K562 (cell line): ENCODE data around the gene UPF2. TPM values are rescaled to one million over a fixed set of nuclear protein-coding genes. Genes with fewer than 3 reads are reported as not detected.

Experiments
- ATAC-seq: fragments of 200-7000 bp; cut with Tn5 transposase; 3 replicates; pipeline ENCODE4 v1.9.1; 2020; ENCODE audit warnings: moderate library complexity
- BruUV-seq: library from RNA; stranded (reverse); fragments of 400-500 nt; replicated peaks from 2 replicates; lab custom pipeline; 2021; lab: Mats Ljungman, UMichigan
- CTCF ChIA-PET: fragments of 300-600 bp; formaldehyde crosslinking; extraction: SDS; loops from one replicate; lab custom pipeline; 2021; ENCODE audit warnings: low intra/inter-chr PET ratio; lab: Yijun Ruan, JAX
- POLR2A ChIA-PET: fragments of 300-600, 350-650 bp; sonication (Branson Sonifier 250); formaldehyde crosslinking; extraction: SDS; loops from one replicate; lab custom pipeline; 2021; ENCODE audit warnings: antibody characterized with exemption, inconsistent platforms; lab: Yijun Ruan, JAX
- DNase-seq, 4 experiments: peaks; one replicate each; pipeline versions ENCODE4 v3.0.0 to v3.0.0-alpha.2; 2011 to 2018; ENCODE audit warnings: low spot score in 3 of 4, mixed read lengths in 3 of 4; ENCODE audit errors: extremely low read depth in 1 of 4
- FAIRE-seq: peaks from 2 replicates; lab custom pipeline; 2011; peaks lifted over from hg19 to GRCh38; lab: Jason Lieb, UNC
- H2AFZ ChIP-seq: 2 replicates; pipeline ENCODE4 v1.6.0; 2011; ENCODE audit warnings: low read depth, low read length, control low read depth, inconsistent platforms
- H3K27ac ChIP-seq: fragments of 200-600 bp; 3 replicates; pipeline ENCODE4 v1.8.0; 2011; ENCODE audit warnings: low read depth, mild to moderate bottlenecking, control low read depth, inconsistent platforms, low read length, moderate library complexity, mixed read lengths; ENCODE audit errors: extremely low read depth
- H3K27me3 ChIP-seq, 2 experiments: fragments of 300-600 bp in 1 of 2; 2 replicates in 1 of 2; 3 replicates in 1 of 2; pipeline versions ENCODE4 v1.6.0 to v1.8.0; 2011; ENCODE audit warnings: inconsistent platforms in 2 of 2, low read length in 2 of 2, mild to moderate bottlenecking in 1 of 2, mixed read lengths in 1 of 2, moderate library complexity in 1 of 2; ENCODE audit not compliant: control insufficient read depth in 2 of 2, insufficient read depth in 2 of 2
- H3K36me3 ChIP-seq: fragments of 300-600 bp; 3 replicates; pipeline ENCODE4 v1.8.0; 2011; ENCODE audit warnings: mild to moderate bottlenecking, low read length, inconsistent platforms; ENCODE audit not compliant: control insufficient read depth, insufficient read depth
- H3K4me1 ChIP-seq, 2 experiments: fragments of 200-600 bp in 1 of 2; replicated peaks in 1 of 2; 2 replicates in 1 of 2; 3 replicates in 1 of 2; pipeline versions ENCODE4 v1.5.1 to v1.8.0; 2011; ENCODE audit warnings: inconsistent platforms in 2 of 2, low read length in 2 of 2, mild to moderate bottlenecking in 1 of 2, mixed read lengths in 1 of 2, moderate library complexity in 1 of 2; ENCODE audit not compliant: control insufficient read depth in 2 of 2, insufficient read depth in 2 of 2
- H3K4me2 ChIP-seq: 2 replicates; pipeline ENCODE4 v1.6.1; 2011; ENCODE audit warnings: low read length, control low read depth, inconsistent platforms, mixed read lengths; ENCODE audit not compliant: insufficient read depth
- H3K4me3 ChIP-seq: fragments of 200-600 bp; sonication (generic), shearing (Covaris generic); 2 replicates; pipeline ENCODE4 v1.5.1; 2016; ENCODE audit warnings: control low read depth, inconsistent platforms
- H3K79me2 ChIP-seq: fragments of 200-600 bp; 3 replicates; pipeline ENCODE4 v1.8.0; 2011; ENCODE audit warnings: low read length, inconsistent platforms; ENCODE audit not compliant: control insufficient read depth, insufficient read depth
- H3K9ac ChIP-seq, 2 experiments: 2 replicates each; pipeline versions ENCODE4 v1.6.0 to v1.6.1; 2011; ENCODE audit warnings: low read depth in 2 of 2, low read length in 2 of 2, control low read depth in 1 of 2, inconsistent platforms in 1 of 2, mild to moderate bottlenecking in 1 of 2, mixed read lengths in 1 of 2; ENCODE audit not compliant: insufficient read depth in 1 of 2
- H3K9me1 ChIP-seq: one replicate; pipeline ENCODE4 v1.6.0; 2011; ENCODE audit warnings: inconsistent platforms, mild to moderate bottlenecking, low read length, moderate library complexity; ENCODE audit not compliant: control insufficient read depth, insufficient read depth
- H3K9me3 ChIP-seq: replicated peaks from 2 replicates; pipeline ENCODE4 v1.5.1; 2011; ENCODE audit warnings: low read depth, low read length, inconsistent platforms; ENCODE audit not compliant: control insufficient read depth, insufficient read depth
- H4K20me1 ChIP-seq: replicated peaks from 2 replicates; pipeline ENCODE4 v1.6.1; 2011; ENCODE audit warnings: low read length, inconsistent platforms, mixed read lengths; ENCODE audit not compliant: control insufficient read depth, insufficient read depth
- CC2D1A ChIP-seq: fragments of 450-650 bp; IDR thresholded peaks from 2 replicates; pipeline ENCODE4 v1.6.1; 2017; ENCODE audit warnings: mild to moderate bottlenecking
- ESRRA ChIP-seq: fragments of 450-650 bp; IDR thresholded peaks from 2 replicates; pipeline ENCODE4 v1.6.1; 2014; ENCODE audit warnings: low read depth, mild to moderate bottlenecking, moderate library complexity, borderline replicate concordance
- ETV6 ChIP-seq, 3 experiments: fragments of 150-350 bp in 1 of 3; sonication (generic) in 1 of 3; formaldehyde crosslinking in 1 of 3; IDR thresholded peaks; 2 replicates each; pipeline versions ENCODE4 v1.6.1 to v1.8.0; 2014 to 2022; ENCODE audit warnings: borderline replicate concordance in 2 of 3, low read depth in 2 of 3, antibody characterized with exemption in 1 of 3, low read length in 1 of 3, mild to moderate bottlenecking in 1 of 3, missing genetic modification reagents in 1 of 3
- FOXO4 ChIP-seq: fragments of 450-650 bp; formaldehyde crosslinking; IDR thresholded peaks from 2 replicates; pipeline ENCODE4 v1.4.0; 2020; ENCODE audit warnings: mild to moderate bottlenecking, moderate library complexity
- MYNN ChIP-seq, 2 experiments: sonication (generic); formaldehyde crosslinking in 1 of 2; IDR thresholded peaks; 2 replicates each; pipeline versions ENCODE4 v1.5.0 to v1.6.1; 2016 to 2020; ENCODE audit warnings: antibody characterized with exemption in 1 of 2, missing genetic modification reagents in 1 of 2
- NFATC3 ChIP-seq: fragments of 450-650 bp; IDR thresholded peaks from 2 replicates; pipeline ENCODE4 v1.6.1; 2017; ENCODE audit warnings: mild to moderate bottlenecking
- POLR2A ChIP-seq: fragments of 450-650 bp; conservative IDR thresholded peaks from 2 replicates; pipeline ENCODE4 v1.6.1; 2016
- RHOXF2B ChIP-seq: fragments of 250-450 bp; sonication (Bioruptor Pico); conservative IDR thresholded peaks from 2 replicates; pipeline ENCODE4 v1.5.1; 2021
- RNF2 ChIP-seq: sonication (generic); IDR thresholded peaks from 2 replicates; pipeline ENCODE4 v1.6.1; 2016
- SP2 ChIP-seq: IDR thresholded peaks from 2 replicates; pipeline ENCODE4 v1.6.1; 2011; ENCODE audit warnings: mild to moderate bottlenecking, low read depth, low read length, moderate library complexity; ENCODE audit not compliant: poor library complexity, severe bottlenecking; ENCODE audit errors: extremely low read depth
- TEAD2 ChIP-seq: fragments of 450-650 bp; IDR thresholded peaks from 2 replicates; pipeline ENCODE4 v1.6.1; 2016; ENCODE audit warnings: missing genetic modification characterization, control low read depth, missing compliant biosample characterization
- VEZF1 ChIP-seq: fragments of 200-800 bp; sonication (Bioruptor generic); IDR thresholded peaks from 2 replicates; pipeline ENCODE4 v1.6.1; 2017; ENCODE audit warnings: missing genetic modification characterization, missing compliant biosample characterization
- YBX1 ChIP-seq: fragments of 450-650 bp; IDR thresholded peaks from 2 replicates; pipeline ENCODE4 v1.7.1; 2016; ENCODE audit warnings: mild to moderate bottlenecking
- ZFP36 ChIP-seq: fragments of 150-350 bp; IDR thresholded peaks from 2 replicates; pipeline ENCODE4 v1.6.1; 2018; ENCODE audit warnings: low read length, low read depth; ENCODE audit not compliant: partially characterized antibody
- ZFP91 ChIP-seq: sonication (generic); formaldehyde crosslinking; IDR thresholded peaks from 2 replicates; pipeline ENCODE4 v1.8.0; 2022; ENCODE audit warnings: mild to moderate bottlenecking, missing genetic modification reagents
- ZNF431 ChIP-seq: sonication (generic); formaldehyde crosslinking; IDR thresholded peaks from 2 replicates; pipeline ENCODE4 v1.8.0; 2022; ENCODE audit warnings: mild to moderate bottlenecking, missing genetic modification reagents
- ZNF699 ChIP-seq: fragments of 250-450 bp; sonication (Bioruptor Pico); IDR thresholded peaks from 2 replicates; pipeline ENCODE4 v1.8.0; 2021; ENCODE audit warnings: mild to moderate bottlenecking, moderate library complexity; ENCODE audit not compliant: insufficient replicate concordance
- ZNF75A ChIP-seq: fragments of 450-650 bp; formaldehyde crosslinking; IDR thresholded peaks from 2 replicates; pipeline ENCODE4 v1.4.0; 2020; ENCODE audit warnings: mild to moderate bottlenecking
- WGBS: fragments of 100-300 bp; shearing (Covaris generic); methylation state at CpG from one replicate; pipeline ENCODE4 v1.1.6; 2016; ENCODE audit warnings: low coverage, mixed read lengths; ENCODE audit not compliant: insufficient coverage; ENCODE audit errors: missing lambda C conversion rate; 5-methylcytosine and 5-hydroxymethylcytosine counted together
- in situ Hi-C: fragments of 300-500 bp; cut with MboI; formaldehyde crosslinking; loops from 4 replicates; pipeline ENCODE4 v1.15.0; 2018; ENCODE audit warnings: inconsistent platforms, mixed read lengths
- intact Hi-C: fragments of 100-400 bp; cut with micrococcal nuclease; formaldehyde crosslinking; loops from 2 replicates; pipeline ENCODE4 v1.14.2; 2022
- polyA plus RNA-seq, 8 experiments: library from polyadenylated mRNA; depleted of rRNA in 4 of 8; stranded (reverse) in 5 of 8; unstranded in 3 of 8; fragments of >200 nt; fragmentation: Nextera tagmentation in 2 of 8; fragmentation: Illumina TruSeq in 1 of 8; extraction: Ambion mirVana in 2 of 8; extraction: Trizol in 1 of 8; gene quantifications; 2 replicates each; pipeline versions ENCODE4 v1.2.1 to v1.2.3, GENCODE V29; 2011 to 2014; ENCODE audit warnings: inconsistent platforms in 1 of 8, missing spikeins in 1 of 8
- total RNA-seq, 7 experiments: library from RNA; depleted of rRNA in 6 of 7; stranded (reverse); fragments of >200 nt in 6 of 7; fragmentation: Illumina TruSeq in 2 of 7; extraction: Trizol in 2 of 7; gene quantifications; 2 replicates each; pipeline versions ENCODE4 v1.2.1 to v1.2.3, GENCODE V29; 2011 to 2021; ENCODE audit warnings: low replicate concordance in 1 of 7

Gene UPF2
- total and polyA plus RNA-seq, 9 of the 15 experiments (the other 6 are each of a cell fraction or from before 2014, with no cell fraction given): 13.9 to 37.7 (median 23.7) TPM

- TF ChIP-seq RNF2: no peak
- TF ChIP-seq FOXO4 (CRISPR knock-in tag): no peak
- TF ChIP-seq ZFP91 (CRISPR knock-in tag): no peak
Measured at GRCh38 chr10:11931038-11931437, 111.6 kb downstream of the UPF2 start (continued).

GRCh38 chr10:11930312-11930978 lies 112.2 kb downstream of the UPF2 start:
- Histone ChIP-seq H3K4me1 (no peaks in the 10 kb centered on the region), H3K27me3 (no peaks in the 10 kb centered on the region), H3K9me1 (no peaks in the 10 kb centered on the region), H3K4me3 (no peak overlapping the region), H3K4me2 (no peak overlapping the region), H3K79me2 (no peaks in the 10 kb centered on the region), H4K20me1 (no peaks in the 10 kb centered on the region), H3K36me3 (peaks cover 77% of the 10 kb centered on the region), H2AFZ (no peak overlapping the region), H3K9ac (no peak overlapping the region), H3K27ac (no peak overlapping the region), H3K9me3 (no peaks in the 10 kb centered on the region)
- intact Hi-C loops (no loop called here), in situ Hi-C loops (no loop called here)
- BruUV-seq: no TSS peak
- CTCF ChIA-PET: no interaction called here
- DNase-seq (no peak), ATAC-seq (no peak), FAIRE-seq (no peak)
- 86% methylated on average over 8 of the region's 8 CpGs for whole genome bisulfite sequencing
- POLR2A ChIA-PET: interaction anchor here (0.7 kb wide), 1 partner anchor 10 kb away, joined by 3 read pairs; no protein-coding TSS in a partner anchor
- no peak for TF ChIP-seq YBX1
- TF ChIP-seq ZNF75A (CRISPR knock-in tag): no peak
- TF ChIP-seq ZNF699 (CRISPR knock-in tag): no peak
- TF ChIP-seq SP2: no peak
- no peak for TF ChIP-seq TEAD2 (tag)
- TF ChIP-seq CC2D1A: no peak
- TF ChIP-seq ETV6 (IDR thresholded peaks at IDR 0.05; ENCODE audit: borderline replicate concordance in 1 of 2, low read depth in 2 of 2, low read length in 1 of 2): no peak
- no peak for TF ChIP-seq ETV6 (CRISPR knock-in tag; IDR thresholded peaks at IDR 0.05; ENCODE audit: borderline replicate concordance)
- no peak for TF ChIP-seq ZNF431 (CRISPR knock-in tag)
- TF ChIP-seq NFATC3: no peak
- no peak for TF ChIP-seq RHOXF2B (CRISPR knock-in tag)
- TF ChIP-seq ESRRA: no peak
- no peak for TF ChIP-seq POLR2A
- TF ChIP-seq VEZF1: no peak
- TF ChIP-seq MYNN (IDR thresholded peaks at IDR 0.05): no peak
- no peak for TF ChIP-seq MYNN (CRISPR knock-in tag; IDR thresholded peaks at IDR 0.05)
- no peak for TF ChIP-seq ZFP36
